ENCODE results near the gene NAALADL1. TPM values are rescaled to one million over a fixed set of nuclear protein-coding genes. Genes with fewer than 3 reads are reported as not detected.

NAALADL1 gene
- total RNA-seq, 1 experiment from 2014 or later = not detected

DNA sequence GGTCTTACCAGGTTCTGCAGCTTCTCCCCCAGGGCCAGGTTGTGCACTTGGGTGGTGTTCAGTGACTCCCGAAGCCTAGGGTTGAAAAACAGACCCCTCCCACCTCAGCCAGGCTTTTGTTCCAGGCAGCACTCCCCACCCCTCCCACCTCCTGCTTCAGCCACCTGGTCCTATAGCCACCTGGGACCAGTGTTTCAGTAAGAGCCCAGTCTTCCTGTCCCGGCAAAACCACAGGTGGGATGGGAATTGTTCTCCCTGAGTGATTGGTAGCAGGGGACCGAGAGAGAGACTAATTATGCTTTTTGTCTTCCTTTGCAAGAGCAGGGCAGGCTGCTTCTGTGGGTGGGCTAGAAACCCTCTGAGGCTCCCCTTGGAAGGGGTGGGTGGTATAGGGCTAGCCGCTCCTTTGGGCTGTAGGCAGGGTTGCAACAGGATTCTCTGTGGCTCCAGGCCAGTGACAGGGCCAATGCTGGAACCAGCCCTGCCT lies 8.5 kb upstream of the NAALADL1 start:
- Histone ChIP-seq H3K4me3 (no peak overlapping the region), H3K27ac (no peak overlapping the region), H3K4me1 (no peaks in the 10 kb centered on the region), H3K36me3 (no peaks in the 10 kb centered on the region), H3K27me3 (peaks cover 11% of the 10 kb centered on the region; the same call in 1 of the 2 replicates), H3K9me3 (replicated peaks) (no peaks in the 10 kb centered on the region)
- no peak for DNase-seq

- Histone ChIP-seq H3K4me3 (no peak overlapping the region), H3K9me3 (replicated peaks) (no peaks in the 10 kb centered on the region), H3K36me3 (no peaks in the 10 kb centered on the region), H3K27ac (no peak overlapping the region), H3K27me3 (peaks cover 11% of the 10 kb centered on the region; the same call in 1 of the 2 replicates), H3K4me1 (no peaks in the 10 kb centered on the region)
- no peak for DNase-seq
Observed at GRCh38 chr11:65066315-65066714, 8.0 kb upstream of the NAALADL1 start.

DNA sequence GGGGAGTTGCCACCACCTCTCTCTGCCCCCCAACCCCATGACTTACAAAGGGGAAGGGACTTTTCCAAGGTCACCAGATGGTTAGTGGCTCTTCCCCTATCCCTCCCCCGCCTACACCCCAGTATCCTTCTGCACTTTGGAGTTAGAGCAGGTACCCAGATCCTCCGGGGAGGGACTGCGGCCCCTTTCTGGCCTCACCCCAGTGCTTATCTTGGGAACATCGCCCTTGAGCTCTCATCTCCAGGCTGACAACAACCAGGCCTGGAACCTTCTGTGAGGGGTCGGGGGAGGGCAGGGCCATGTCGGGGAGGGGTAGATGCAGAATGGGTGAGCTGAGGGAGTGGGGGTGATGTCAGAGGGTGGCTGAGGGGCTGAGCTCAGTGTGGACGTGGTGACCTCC lies 7.5 kb upstream of the NAALADL1 start:
- Histone ChIP-seq H3K9me3 (replicated peaks) (no peaks in the 10 kb centered on the region), H3K36me3 (no peaks in the 10 kb centered on the region), H3K27me3 (peaks cover 11% of the 10 kb centered on the region; the same call in 1 of the 2 replicates), H3K27ac (no peak overlapping the region), H3K4me3 (no peak overlapping the region), H3K4me1 (no peaks in the 10 kb centered on the region)
- no peak for DNase-seq

- Histone ChIP-seq H3K27ac (no peak overlapping the region), H3K9me3 (replicated peaks) (no peaks in the 10 kb centered on the region)
Observed at GRCh38 chr11:65064847-65065240, 6.5 kb upstream of the NAALADL1 start.

GRCh38 chr11:65063532-65063931 lies 5.2 kb upstream of the NAALADL1 start:
- Histone ChIP-seq H3K27ac (no peak overlapping the region), H3K27me3 (peaks cover 11% of the 10 kb centered on the region; the same call in 1 of the 2 replicates), H3K4me1 (no peaks in the 10 kb centered on the region), H3K9me3 (replicated peaks) (no peaks in the 10 kb centered on the region), H3K36me3 (no peaks in the 10 kb centered on the region), H3K4me3 (no peak overlapping the region)
- DNase-seq = no peak

More at GRCh38 chr11:65064847-65065240, 6.5 kb upstream of the NAALADL1 start:
- Histone ChIP-seq H3K27me3 (peaks cover 11% of the 10 kb centered on the region; the same call in 1 of the 2 replicates), H3K4me3 (no peak overlapping the region), H3K36me3 (no peaks in the 10 kb centered on the region), H3K4me1 (no peaks in the 10 kb centered on the region)
- DNase-seq = no peak

GRCh38 chr11:65060913-65061408 lies 2.6 kb upstream of the NAALADL1 start:
- H3K4me3 ChIP-seq = no peak overlapping the region
- H3K9me3 ChIP-seq (replicated peaks) = no peaks in the 10 kb centered on the region
- DNase-seq = no peak
- H3K27me3 ChIP-seq = no peaks in the 10 kb centered on the region
- H3K36me3 ChIP-seq = no peaks in the 10 kb centered on the region
- no peak overlapping the region for H3K27ac ChIP-seq
- H3K4me1 ChIP-seq = no peaks in the 10 kb centered on the region

- no peak for DNase-seq
- Histone ChIP-seq H3K4me3 (no peak overlapping the region), H3K9me3 (replicated peaks) (no peaks in the 10 kb centered on the region), H3K27me3 (no peaks in the 10 kb centered on the region), H3K4me1 (no peaks in the 10 kb centered on the region), H3K36me3 (no peaks in the 10 kb centered on the region), H3K27ac (no peak overlapping the region)
Observed at GRCh38 chr11:65059959-65060824, 1.8 kb upstream of the NAALADL1 start.

- Histone ChIP-seq H3K9me3 (replicated peaks) (no peaks in the 10 kb centered on the region), H3K36me3 (no peaks in the 10 kb centered on the region), H3K27ac (no peak overlapping the region), H3K27me3 (no peaks in the 10 kb centered on the region), H3K4me3 (no peak overlapping the region), H3K4me1 (no peaks in the 10 kb centered on the region)
- no peak for DNase-seq
Observed at GRCh38 chr11:65059523-65059922, 1.2 kb upstream of the NAALADL1 start.

GRCh38 chr11:65058012-65058411 lies 341 bp downstream of the NAALADL1 start:
- no peak for DNase-seq
- no peak overlapping the region for H3K27ac ChIP-seq
- H3K4me1 ChIP-seq = no peaks in the 10 kb centered on the region
- no peaks in the 10 kb centered on the region for H3K36me3 ChIP-seq
- H3K27me3 ChIP-seq = no peaks in the 10 kb centered on the region
- H3K4me3 ChIP-seq = no peak overlapping the region
- no peaks in the 10 kb centered on the region for H3K9me3 ChIP-seq (replicated peaks)

DNA sequence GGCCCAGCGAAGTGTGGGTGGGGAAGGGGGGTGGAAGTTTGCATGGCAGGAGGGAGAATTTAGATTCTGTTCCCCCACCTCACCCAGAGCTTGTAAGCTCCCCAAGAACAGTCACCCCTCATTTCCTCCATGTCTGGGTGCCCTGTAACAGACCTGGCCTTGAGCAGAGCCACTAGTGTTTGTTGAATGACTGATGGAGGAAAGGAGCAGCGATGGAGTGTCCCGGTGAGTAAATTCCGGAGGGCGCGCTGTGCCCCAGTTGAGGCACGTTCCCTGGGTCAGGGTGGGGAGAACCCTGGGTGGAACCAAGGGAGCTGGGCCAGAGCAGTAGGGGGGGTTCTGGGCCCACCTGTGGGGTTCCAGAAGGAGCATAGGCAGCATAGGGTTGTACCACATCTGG lies 827 bp downstream of the NAALADL1 start:
- no peaks in the 10 kb centered on the region for H3K36me3 ChIP-seq
- no peaks in the 10 kb centered on the region for H3K9me3 ChIP-seq (replicated peaks)
- no peaks in the 10 kb centered on the region for H3K27me3 ChIP-seq
- no peak overlapping the region for H3K27ac ChIP-seq
- no peaks in the 10 kb centered on the region for H3K4me1 ChIP-seq
- no peak for DNase-seq
- no peak overlapping the region for H3K4me3 ChIP-seq

DNA sequence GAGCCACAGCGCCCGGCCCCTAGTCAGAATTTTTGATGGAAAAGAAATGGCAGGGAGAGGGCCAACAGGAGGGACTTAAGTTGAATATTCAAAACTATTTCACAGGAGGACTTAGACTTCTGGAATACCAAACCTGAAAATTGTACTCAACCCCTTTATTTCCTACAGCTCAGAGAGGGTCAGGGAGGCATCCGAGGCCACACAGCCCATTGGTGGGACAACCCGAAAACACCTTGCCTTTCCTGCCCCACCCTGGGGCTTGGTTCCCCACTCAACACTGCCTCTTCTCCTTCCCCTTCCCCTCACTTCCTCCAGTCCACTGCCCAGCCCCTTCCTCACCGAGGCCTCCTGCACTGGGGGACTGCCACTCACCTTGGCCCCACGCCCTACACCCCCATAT lies 1.4 kb downstream of the NAALADL1 start:
- no peaks in the 10 kb centered on the region for H3K36me3 ChIP-seq
- H3K4me1 ChIP-seq = no peaks in the 10 kb centered on the region
- no peak for DNase-seq
- H3K4me3 ChIP-seq = no peak overlapping the region
- H3K9me3 ChIP-seq (replicated peaks) = no peaks in the 10 kb centered on the region
- H3K27me3 ChIP-seq = no peaks in the 10 kb centered on the region
- H3K27ac ChIP-seq = no peak overlapping the region

DNA sequence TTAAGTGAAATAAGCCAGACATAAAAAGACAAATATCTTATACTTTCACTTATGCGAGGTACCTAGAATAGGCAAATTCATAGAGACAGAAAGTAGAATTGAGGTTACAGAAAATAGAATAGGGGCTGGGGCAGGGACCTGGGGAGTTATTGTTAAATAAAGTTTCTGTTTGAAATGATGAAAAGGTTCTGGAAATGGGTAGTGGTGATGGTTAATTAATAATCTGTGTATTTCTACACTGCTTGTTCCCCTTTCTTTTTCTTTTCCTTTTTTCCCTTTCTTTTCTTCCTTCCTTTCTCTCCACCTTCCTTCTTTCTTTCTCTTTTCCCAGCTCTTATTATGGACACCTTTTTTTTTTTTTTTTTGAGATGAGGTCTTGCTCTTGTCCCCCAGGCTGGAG lies 2.8 kb downstream of the NAALADL1 start:
- no peak overlapping the region for H3K27ac ChIP-seq
- no peaks in the 10 kb centered on the region for H3K36me3 ChIP-seq
- H3K4me1 ChIP-seq = no peaks in the 10 kb centered on the region
- no peaks in the 10 kb centered on the region for H3K9me3 ChIP-seq (replicated peaks)
- no peaks in the 10 kb centered on the region for H3K27me3 ChIP-seq
- no peak overlapping the region for H3K4me3 ChIP-seq
- no peak for DNase-seq

DNA sequence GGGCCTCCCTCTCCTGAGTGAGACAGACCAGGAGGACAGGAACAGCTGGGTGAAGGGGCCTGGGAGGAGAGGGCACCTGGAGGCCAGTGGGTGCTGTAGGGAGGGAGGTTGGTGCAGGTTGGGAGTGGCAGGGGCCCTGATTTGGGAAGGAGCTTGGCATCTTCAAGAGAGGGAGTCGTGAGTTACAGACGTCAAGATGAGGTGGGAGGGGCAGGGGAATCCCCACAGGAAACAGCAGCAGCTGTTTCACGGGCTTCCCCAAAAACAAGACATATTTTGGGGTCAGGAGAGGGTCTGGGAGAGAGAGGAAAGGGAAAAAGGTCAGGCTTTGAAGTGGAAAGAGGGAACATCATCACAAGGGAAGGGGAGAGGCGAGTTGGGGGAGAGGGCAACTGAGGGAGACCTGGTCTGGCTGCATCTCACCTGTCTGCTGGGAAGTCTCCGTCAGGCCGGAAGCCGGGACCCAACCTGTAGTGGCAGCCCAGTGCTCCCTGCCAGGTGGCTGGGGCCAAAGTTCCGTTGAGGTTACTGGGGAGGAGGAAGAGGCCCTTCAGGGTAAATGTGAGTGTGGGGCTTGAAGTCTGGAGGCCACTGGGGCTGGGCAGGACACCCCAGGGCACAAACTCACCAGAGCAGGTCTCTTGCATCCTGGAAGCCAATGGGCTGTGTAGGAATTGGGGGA lies 4.4 kb downstream of the NAALADL1 start:
- H3K9me3 ChIP-seq (replicated peaks) = no peaks in the 10 kb centered on the region
- H3K36me3 ChIP-seq = no peaks in the 10 kb centered on the region
- no peak overlapping the region for H3K4me3 ChIP-seq
- no peaks in the 10 kb centered on the region for H3K4me1 ChIP-seq
- no peak for DNase-seq
- no peaks in the 10 kb centered on the region for H3K27me3 ChIP-seq
- H3K27ac ChIP-seq = no peak overlapping the region

- Histone ChIP-seq H3K27ac (no peak overlapping the region), H3K4me1 (no peaks in the 10 kb centered on the region), H3K9me3 (replicated peaks) (no peaks in the 10 kb centered on the region), H3K27me3 (no peaks in the 10 kb centered on the region), H3K36me3 (no peaks in the 10 kb centered on the region), H3K4me3 (no peak overlapping the region)
- DNase-seq = no peak
Observed at GRCh38 chr11:65051398-65051858, 6.9 kb downstream of the NAALADL1 start.
